ENCODE data around the gene MMD. TPM values are rescaled to one million over a fixed set of nuclear protein-coding genes. Genes with fewer than 3 reads are reported as not detected.

The MMD gene
- total and polyA plus RNA-seq, 9 of the 15 experiments (the other 6 are each of a cell fraction or from before 2014, with no cell fraction given), result 3.1 to 18.9 (median 10.7) TPM

DNA sequence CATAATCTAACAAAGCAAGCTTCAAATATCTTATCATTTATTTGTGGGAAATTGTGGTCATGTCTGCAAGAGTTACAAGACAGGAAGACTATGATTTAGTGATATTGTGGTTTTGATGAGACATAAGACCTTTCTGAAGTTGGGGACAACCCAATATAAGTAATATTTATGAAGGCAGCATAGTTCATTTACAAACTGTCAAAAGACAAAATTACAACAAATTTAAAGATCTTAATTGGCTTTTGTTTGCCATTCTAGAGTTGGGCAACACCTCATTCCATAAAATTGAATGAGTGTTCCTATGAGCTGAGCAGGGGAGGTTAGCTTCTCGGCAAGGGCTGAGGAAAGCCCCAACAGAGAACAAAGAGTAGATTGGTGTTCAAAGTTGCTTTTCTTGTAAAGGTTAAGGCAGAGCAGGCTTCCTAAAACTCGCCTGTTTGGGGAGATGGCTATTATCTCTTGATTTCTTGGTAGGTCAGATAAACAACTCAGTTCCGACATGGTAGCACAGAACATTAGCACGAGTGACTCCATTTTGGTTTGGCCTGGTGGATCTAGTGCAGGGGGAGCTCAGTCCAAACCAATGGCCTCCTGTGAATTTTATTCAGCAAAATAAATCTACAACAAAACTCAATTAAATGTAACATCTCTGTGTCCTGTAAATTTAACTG lies 10.9 kb upstream of the MMD start (continued):
- TF ChIP-seq PBX2 (CRISPR knock-in tag; IDR thresholded peaks at IDR 0.05; ENCODE audit: low read depth) (no peak), PBX2 (tag; conservative IDR thresholded peaks at IDR 0.05; ENCODE audit: low read depth) (no peak), FOXM1 (IDR thresholded peaks at IDR 0.05; ENCODE audit: low read depth) (no peak), FOXM1 (CRISPR knock-in tag; IDR thresholded peaks at IDR 0.05; ENCODE audit: low read depth) (no peak), SMC3 (conservative IDR thresholded peaks at IDR 0.05; ENCODE audit: insufficient read depth, low read depth, low read length) (no peak), BRD4 (IDR thresholded peaks at IDR 0.05) (no peak), ZSCAN29 (IDR thresholded peaks at IDR 0.05) (no peak), ZNF764 (CRISPR knock-in tag; IDR thresholded peaks at IDR 0.05; ENCODE audit: low read depth) (no peak), ZFP1 (CRISPR knock-in tag; IDR thresholded peaks at IDR 0.05) (no peak), ZNF589 (CRISPR knock-in tag; IDR thresholded peaks at IDR 0.05; ENCODE audit: low read depth) (0 out of 2 replicates have a peak, but pooled peaks have one; percentile 37), EZH2 (IDR thresholded peaks at IDR 0.05; ENCODE audit: borderline replicate concordance, low read depth, low read length) (no peak), E2F3 (CRISPR knock-in tag; IDR thresholded peaks at IDR 0.05) (no peak), ZNF232 (CRISPR knock-in tag; IDR thresholded peaks at IDR 0.05) (no peak), FOXA3 (CRISPR knock-in tag; conservative IDR thresholded peaks at IDR 0.05 in 1 of 2, IDR thresholded peaks at IDR 0.05 in 1 of 2) (no peak), TSHZ1 (CRISPR knock-in tag; IDR thresholded peaks at IDR 0.05) (peak; percentile 53; the same call in 1 of the 2 replicates), ETS2 (tag; IDR thresholded peaks at IDR 0.05; ENCODE audit: borderline replicate concordance, poor library complexity, severe bottlenecking) (no peak), KDM5B (IDR thresholded peaks at IDR 0.05; ENCODE audit: insufficient replicate concordance, low read depth, low read length) (no peak), NFIC (IDR thresholded peaks at IDR 0.05) (no peak), ZNF655 (CRISPR knock-in tag; IDR thresholded peaks at IDR 0.05) (no peak)
- TF ChIP-seq, protein P1, sequence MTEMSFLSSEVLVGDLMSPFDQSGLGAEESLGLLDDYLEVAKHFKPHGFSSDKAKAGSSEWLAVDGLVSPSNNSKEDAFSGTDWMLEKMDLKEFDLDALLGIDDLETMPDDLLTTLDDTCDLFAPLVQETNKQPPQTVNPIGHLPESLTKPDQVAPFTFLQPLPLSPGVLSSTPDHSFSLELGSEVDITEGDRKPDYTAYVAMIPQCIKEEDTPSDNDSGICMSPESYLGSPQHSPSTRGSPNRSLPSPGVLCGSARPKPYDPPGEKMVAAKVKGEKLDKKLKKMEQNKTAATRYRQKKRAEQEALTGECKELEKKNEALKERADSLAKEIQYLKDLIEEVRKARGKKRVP (CRISPR knock-in tag; IDR thresholded peaks at IDR 0.05), result 0 out of 2 replicates have a peak, but pooled peaks have one; percentile 60

Measured in K562 (cell line).